AG08395 (cell line): Measurements from ENCODE around the gene JMJD1C.

ENCODE experiments used
- DNase-seq: peaks from one replicate; pipeline ENCODE4 v3.0.0; 2012; ENCODE audit warnings: mixed read lengths, low spot score

Gene JMJD1C

GRCh38 chr10:63133056-63133820 lies 332.5 kb downstream of the JMJD1C start, which contains the start of gene NRBF2:
NRBF2 (plus strand) TSS chr10:63133328; CDS start chr10:63133471, 143 bp downstream.
- DNase-seq, result peak; percentile 94

- DNase-seq, result no peak
Measured at GRCh38 chr10:63132651-63133055, 333.1 kb downstream of the JMJD1C start.

GRCh38 chr10:63129888-63130287 lies 335.9 kb downstream of the JMJD1C start:
- DNase-seq, result no peak

GRCh38 chr10:63128443-63128842 lies 337.3 kb downstream of the JMJD1C start:
- DNase-seq, result peak; percentile 40

GRCh38 chr10:63125459-63125858 lies 340.3 kb downstream of the JMJD1C start:
- no peak for DNase-seq

- no peak for DNase-seq
Measured at GRCh38 chr10:63123727-63124362, 341.9 kb downstream of the JMJD1C start.

- DNase-seq, result peak; percentile 85
Measured at GRCh38 chr10:63120554-63120953, 345.2 kb downstream of the JMJD1C start.

- no peak for DNase-seq
Measured at GRCh38 chr10:63119041-63119440, 346.7 kb downstream of the JMJD1C start.
